GM19351 (cell line): Measurements from ENCODE around the gene TRAF5.

ENCODE experiments used
- ATAC-seq: cut with Tn5 transposase; IDR thresholded peaks from one replicate; pipeline ENCODE4 v1.9.1; 2021; ENCODE audit warnings: mild to moderate bottlenecking, moderate library complexity; ENCODE audit not compliant: unreplicated experiment

The TRAF5 gene

GRCh38 chr1:211416628-211417323 lies 90.1 kb downstream of the TRAF5 start:
- peak; percentile 61 for ATAC-seq

GRCh38 chr1:211420389-211420788 lies 93.8 kb downstream of the TRAF5 start:
- ATAC-seq: no peak

GRCh38 chr1:211420845-211421454 lies 94.3 kb downstream of the TRAF5 start:
- no peak for ATAC-seq

GRCh38 chr1:211424018-211424417 lies 97.4 kb downstream of the TRAF5 start:
- no peak for ATAC-seq
